CD4-positive, CD25-positive, alpha-beta regulatory T cell (primary cell): Measurements from ENCODE around the gene FAM181A. TPM values are rescaled to one million over a fixed set of nuclear protein-coding genes. Genes with fewer than 3 reads are reported as not detected.

Source experiments
- ATAC-seq, 2 donors: fragments of 150-1000 bp; cut with Tn5 transposase; one replicate each; pipeline ENCODE4 v1.10.0; 2021; ENCODE audit warnings: low read depth in 2 of 2, moderate number of reproducible peaks in 2 of 2, moderate library complexity in 1 of 2
- DNase-seq, 3 donors: peaks; one replicate each; pipeline versions ENCODE4 v3.0.0 to v3.0.0-alpha.2; 2012 to 2022; ENCODE audit warnings: mixed read lengths in 1 of 3
- H3K27ac ChIP-seq: one replicate; pipeline ENCODE4 v1.7.0; 2013; ENCODE audit warnings: mild to moderate bottlenecking, low read length; ENCODE audit not compliant: insufficient read depth, poor library complexity, severe bottlenecking
- H3K27me3 ChIP-seq: one replicate; pipeline ENCODE4 v1.7.0; 2013; ENCODE audit warnings: low read length; ENCODE audit not compliant: control insufficient read depth, insufficient read depth
- H3K36me3 ChIP-seq: one replicate; pipeline ENCODE4 v1.7.0; 2013; ENCODE audit warnings: mild to moderate bottlenecking, low read length, moderate library complexity; ENCODE audit not compliant: control insufficient read depth, insufficient read depth
- H3K4me1 ChIP-seq: 2 replicates; pipeline ENCODE4 v1.7.0; 2013; ENCODE audit warnings: mild to moderate bottlenecking, low read length; ENCODE audit not compliant: insufficient read depth, control insufficient read depth, poor library complexity, severe bottlenecking
- H3K4me3 ChIP-seq: one replicate; pipeline ENCODE4 v1.7.0; 2013; ENCODE audit warnings: low read depth, mild to moderate bottlenecking, low read length, moderate library complexity
- H3K9me3 ChIP-seq, 2 experiments: 1 replicate in 1 of 2; 2 replicates in 1 of 2; pipeline ENCODE4 v1.7.0; 2013; ENCODE audit warnings: low read length in 2 of 2, mild to moderate bottlenecking in 1 of 2, moderate library complexity in 1 of 2; ENCODE audit not compliant: control insufficient read depth in 2 of 2
- H3K27ac Mint-ChIP-seq, 3 donors: one replicate each; pipeline ENCODE4 v1.8.0; 2020 to 2022; ENCODE audit warnings: mild to moderate bottlenecking in 3 of 3, mixed read lengths in 3 of 3, moderate library complexity in 2 of 3
- H3K27me3 Mint-ChIP-seq: one replicate; pipeline ENCODE4 v1.8.0; 2022; ENCODE audit warnings: mild to moderate bottlenecking, mixed read lengths
- H3K36me3 Mint-ChIP-seq: one replicate; pipeline ENCODE4 v1.8.0; 2020; ENCODE audit warnings: mixed read lengths
- H3K4me1 Mint-ChIP-seq, 4 donors: one replicate each; pipeline ENCODE4 v1.8.0; 2020 to 2022; ENCODE audit warnings: mixed read lengths in 4 of 4, mild to moderate bottlenecking in 1 of 4
- H3K4me3 Mint-ChIP-seq, 4 donors: one replicate each; pipeline ENCODE4 v1.8.0; 2020 to 2022; ENCODE audit warnings: mild to moderate bottlenecking in 4 of 4, mixed read lengths in 4 of 4, moderate library complexity in 3 of 4
- H3K9me3 Mint-ChIP-seq, 7 donors: one replicate each; pipeline ENCODE4 v1.8.0; 2020 to 2022; ENCODE audit warnings: mixed read lengths in 7 of 7, mild to moderate bottlenecking in 3 of 7, moderate library complexity in 2 of 7
- polyA plus RNA-seq, 4 donors: library from polyadenylated mRNA; unstranded; fragments of 300-500 nt; fragmentation: Illumina TruSeq; gene quantifications; one replicate each; pipeline ENCODE4 v1.2.3, GENCODE V29; 2021
- total RNA-seq: library from RNA; stranded (reverse); gene quantifications from one replicate; pipeline ENCODE4 v1.2.3, GENCODE V29; 2022

FAM181A gene
- total and polyA plus RNA-seq, 5 donors from 2014 or later, result not detected

DNA sequence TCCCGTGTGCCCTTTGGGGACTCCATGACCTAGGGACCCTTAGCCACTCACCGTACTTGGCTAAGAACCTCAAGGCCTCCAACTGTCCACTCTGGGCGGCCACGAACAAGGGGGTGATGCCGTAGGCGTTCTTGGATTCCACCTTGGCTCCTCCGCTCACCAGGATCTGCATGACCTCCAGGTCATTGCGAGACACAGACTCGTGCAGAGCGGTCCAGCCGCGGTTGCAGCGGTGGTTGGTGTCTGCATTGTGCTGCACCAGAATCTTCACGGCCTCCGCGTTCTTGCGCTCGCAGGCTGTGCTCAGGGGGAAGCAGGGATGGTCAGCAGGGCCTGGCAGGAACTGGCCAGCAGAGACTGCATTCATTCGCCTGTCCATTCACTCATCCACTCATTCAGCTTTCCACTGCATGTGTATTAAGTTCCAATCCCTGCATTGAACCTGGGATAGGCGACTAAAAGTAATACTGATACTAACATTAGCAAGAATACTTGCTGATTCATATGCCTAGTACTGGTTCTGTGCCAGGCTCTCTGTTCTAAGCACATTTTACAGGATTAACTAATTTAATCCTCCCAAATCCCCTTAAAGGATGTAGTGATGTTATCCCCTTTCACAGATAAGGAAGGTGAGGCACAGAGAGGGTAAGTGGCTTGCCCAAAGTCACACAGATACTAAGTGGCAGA is 23.9 kb downstream of the FAM181A start:
- no peaks in the 10 kb centered on the region for H3K36me3 Mint-ChIP-seq
- H3K27ac Mint-ChIP-seq, result peak overlapping the region in 1 of 3 donors; percentile 20
- Histone ChIP-seq H3K36me3 (peaks cover 7% of the 10 kb centered on the region), H3K9me3 (no peaks in the 10 kb centered on the region), H3K4me3 (no peak overlapping the region), H3K27ac (no peak overlapping the region), H3K4me1 (peaks cover 31% of the 10 kb centered on the region), H3K27me3 (no peaks in the 10 kb centered on the region)
- no peak for ATAC-seq
- peak overlapping the region in 1 of 4 donors; percentile 15 for H3K4me3 Mint-ChIP-seq
- no peak for DNase-seq
- peaks cover 4 to 40% (median 24%) of the 10 kb centered on the region in 4 donors for H3K4me1 Mint-ChIP-seq
- no peaks in the 10 kb centered on the region for H3K9me3 Mint-ChIP-seq
- peaks cover 4% of the 10 kb centered on the region for H3K27me3 Mint-ChIP-seq

DNA sequence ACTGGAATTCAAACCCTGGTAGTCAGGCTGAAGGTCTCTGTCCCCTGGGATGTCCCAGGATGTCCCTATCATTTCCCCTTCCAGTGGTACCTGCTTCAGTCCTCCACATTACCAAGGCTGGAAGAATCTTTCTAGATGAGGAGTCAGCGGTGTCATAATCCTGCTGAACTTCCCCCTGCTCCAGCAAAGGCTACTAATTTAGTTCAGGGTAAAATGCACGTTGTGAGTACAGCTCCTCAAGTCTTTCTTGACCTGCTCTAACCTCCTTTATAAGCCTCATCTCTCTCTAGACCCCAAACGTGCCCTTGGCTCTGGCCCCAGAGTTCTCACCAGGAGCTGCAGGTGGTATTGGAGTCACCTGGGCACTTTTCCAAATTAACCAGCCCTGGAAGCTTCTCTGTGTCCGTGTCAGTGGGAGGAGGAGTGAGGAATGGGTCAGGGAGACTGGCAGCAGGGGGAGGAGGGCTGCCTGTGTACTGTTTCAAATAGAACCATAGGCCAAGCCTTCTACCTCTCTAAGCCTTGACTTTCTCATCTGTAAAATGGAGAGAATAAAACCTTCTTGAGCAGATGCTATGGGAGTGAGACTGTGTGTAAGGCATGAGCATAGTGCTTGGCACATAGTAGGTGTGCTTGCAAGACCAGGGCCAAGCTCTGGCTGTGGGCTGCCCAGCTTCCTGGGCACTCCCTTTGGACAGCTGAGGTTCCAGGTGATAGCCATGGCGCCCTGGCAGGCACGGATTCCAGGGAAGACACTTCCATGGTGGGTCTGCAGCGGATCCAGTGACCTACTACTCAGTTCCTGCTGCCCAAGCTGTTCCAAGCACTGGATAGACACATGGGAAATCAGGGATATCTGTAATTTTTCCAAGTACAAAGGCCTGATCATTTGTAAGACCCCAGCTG is 24.7 kb downstream of the FAM181A start:
- Histone ChIP-seq H3K36me3 (peaks cover 7% of the 10 kb centered on the region), H3K9me3 (no peaks in the 10 kb centered on the region), H3K4me3 (no peak overlapping the region), H3K27me3 (no peaks in the 10 kb centered on the region), H3K4me1 (peaks cover 39% of the 10 kb centered on the region), H3K27ac (no peak overlapping the region)
- Mint-ChIP-seq H3K36me3 (no peaks in the 10 kb centered on the region), H3K4me1 (peaks cover 4 to 48% (median 28%) of the 10 kb centered on the region in 4 donors), H3K9me3 (no peaks in the 10 kb centered on the region), H3K27ac (peak overlapping the region in 1 of 3 donors; percentile 20), H3K27me3 (peaks cover 4% of the 10 kb centered on the region), H3K4me3 (no peak overlapping the region)
- ATAC-seq (no peak), DNase-seq (no peak)

DNA sequence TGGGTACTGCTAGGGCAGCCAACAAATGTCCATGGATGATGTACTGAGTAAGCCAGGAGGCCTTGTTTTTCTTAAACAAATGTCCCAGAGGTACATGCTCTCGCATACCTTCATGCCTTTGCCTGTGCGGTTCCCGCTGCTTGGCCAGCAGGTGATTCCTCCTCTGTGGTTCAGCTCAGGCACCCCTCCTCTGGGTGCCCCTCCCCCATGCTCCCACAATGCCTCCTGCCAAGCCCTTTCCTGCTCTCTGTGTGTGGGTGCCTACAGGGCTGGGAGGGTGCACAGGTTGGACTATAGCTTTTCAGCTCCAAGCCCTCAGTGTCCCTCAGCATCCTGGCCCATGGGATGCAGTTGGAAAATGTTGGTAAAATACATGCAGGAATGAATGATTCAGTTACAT is 25.7 kb downstream of the FAM181A start:
- H3K27me3 ChIP-seq, result no peaks in the 10 kb centered on the region
- ATAC-seq (no peak), DNase-seq (no peak)
- Mint-ChIP-seq H3K9me3 (no peaks in the 10 kb centered on the region), H3K36me3 (no peaks in the 10 kb centered on the region), H3K27me3 (peaks cover 4% of the 10 kb centered on the region), H3K4me1 (peaks cover 4 to 57% (median 36%) of the 10 kb centered on the region in 4 donors), H3K4me3 (no peak overlapping the region), H3K27ac (peak overlapping the region in 1 of 3 donors; percentile 71)
- no peaks in the 10 kb centered on the region for H3K9me3 ChIP-seq
- peaks cover 7% of the 10 kb centered on the region for H3K36me3 ChIP-seq
- no peak overlapping the region for H3K4me3 ChIP-seq
- H3K27ac ChIP-seq, result no peak overlapping the region
- peaks cover 49% of the 10 kb centered on the region for H3K4me1 ChIP-seq

DNA sequence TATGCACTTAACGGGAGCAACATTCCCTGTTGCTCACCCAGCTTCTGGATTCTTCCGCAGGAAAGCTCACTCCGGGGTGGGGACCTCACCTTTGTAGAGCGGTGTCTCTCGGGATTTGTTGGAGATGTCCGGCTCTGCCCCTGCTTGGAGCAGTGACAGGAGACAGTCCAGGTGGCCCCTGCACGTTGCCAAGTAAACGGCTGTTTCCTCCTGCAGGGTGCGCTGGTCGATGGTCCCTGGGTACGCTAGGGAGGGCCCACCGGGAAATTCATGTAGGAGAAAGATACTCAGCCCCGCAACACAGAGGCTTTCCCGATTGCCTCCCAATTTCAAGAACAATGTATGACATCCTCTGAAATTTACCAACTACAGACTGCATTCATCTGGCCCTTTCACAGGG is 26.1 kb downstream of the FAM181A start:
- Histone ChIP-seq H3K36me3 (peaks cover 7% of the 10 kb centered on the region), H3K4me1 (peaks cover 53% of the 10 kb centered on the region), H3K9me3 (no peaks in the 10 kb centered on the region), H3K27me3 (no peaks in the 10 kb centered on the region), H3K27ac (no peak overlapping the region), H3K4me3 (peak overlapping the region; percentile 57)
- no peak for ATAC-seq
- Mint-ChIP-seq H3K36me3 (no peaks in the 10 kb centered on the region), H3K9me3 (no peaks in the 10 kb centered on the region), H3K4me3 (peak overlapping the region in 2 of 4 donors; percentile 19 to 38), H3K4me1 (peaks cover 4 to 62% (median 37%) of the 10 kb centered on the region in 4 donors), H3K27ac (no peak overlapping the region), H3K27me3 (peaks cover 4% of the 10 kb centered on the region)
- DNase-seq, result no peak

DNA sequence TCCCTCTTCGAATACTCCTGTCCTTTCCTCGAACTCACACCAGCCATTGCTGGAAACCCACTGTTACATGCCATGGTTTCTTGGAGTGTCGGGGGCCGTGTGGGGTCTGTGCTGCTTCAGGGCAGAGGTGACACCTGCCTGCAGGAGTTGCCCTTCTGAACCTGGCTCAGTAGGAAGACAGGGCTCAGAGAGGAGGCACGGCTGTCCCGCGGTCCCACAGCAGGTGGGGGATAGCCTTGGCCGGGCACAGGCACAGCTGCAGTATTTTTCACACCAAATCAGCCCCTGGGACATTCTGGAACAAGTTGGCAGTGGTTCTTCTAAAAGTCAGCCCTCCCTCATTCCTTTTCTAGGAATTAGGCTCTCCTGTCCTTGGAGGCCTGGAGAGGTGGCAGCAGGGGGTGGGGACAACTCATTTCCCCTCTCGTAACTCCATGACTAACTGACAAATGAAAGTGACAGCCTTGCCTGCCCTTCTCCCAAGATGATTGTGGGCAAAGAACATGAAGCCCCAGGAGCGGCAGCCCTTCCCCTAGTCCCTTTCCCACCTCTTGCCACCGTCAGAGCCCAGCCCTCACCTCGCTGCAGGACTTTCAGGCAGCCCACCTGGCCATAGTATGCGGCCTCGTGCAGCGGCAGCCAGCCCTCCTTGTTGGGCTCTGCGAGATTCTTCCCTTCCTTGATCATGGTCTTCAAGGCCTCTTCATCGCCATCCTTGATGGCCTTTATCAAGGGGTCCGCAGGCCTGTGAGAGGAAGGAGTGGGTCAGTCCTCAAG is 26.8 kb downstream of the FAM181A start:
- Mint-ChIP-seq H3K4me3 (peak overlapping the region; percentile 33 to 83 (median 64)), H3K4me1 (peaks cover 6 to 68% (median 40%) of the 10 kb centered on the region in 4 donors), H3K9me3 (no peaks in the 10 kb centered on the region), H3K36me3 (no peaks in the 10 kb centered on the region), H3K27me3 (peaks cover 4% of the 10 kb centered on the region), H3K27ac (peak overlapping the region in 2 of 3 donors; percentile 63 to 92)
- Histone ChIP-seq H3K9me3 (no peaks in the 10 kb centered on the region), H3K4me1 (peaks cover 60% of the 10 kb centered on the region), H3K4me3 (peak overlapping the region; percentile 77), H3K27ac (no peak overlapping the region), H3K27me3 (no peaks in the 10 kb centered on the region), H3K36me3 (peaks cover 7% of the 10 kb centered on the region)
- ATAC-seq, result no peak
- no peak for DNase-seq

DNA sequence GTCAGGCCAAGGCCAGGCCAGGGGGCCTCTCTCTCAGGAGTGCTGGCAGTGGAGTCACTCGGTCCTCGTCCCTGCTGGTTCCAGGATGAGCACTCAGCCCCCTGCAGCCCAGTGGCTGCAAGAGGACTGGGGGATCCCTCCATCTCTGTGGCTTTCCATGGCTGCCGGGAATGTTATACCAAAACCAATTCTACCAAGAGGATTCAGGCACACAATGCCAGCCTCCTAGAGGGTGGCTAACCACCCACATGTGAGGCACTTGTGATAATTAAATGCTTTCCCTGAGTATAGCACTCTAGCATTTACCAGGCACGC is 27.3 kb downstream of the FAM181A start:
- peak overlapping the region; percentile 77 for H3K4me3 ChIP-seq
- no peaks in the 10 kb centered on the region for H3K9me3 ChIP-seq
- DNase-seq, result no peak
- no peak for ATAC-seq
- H3K27ac ChIP-seq, result no peak overlapping the region
- Mint-ChIP-seq H3K27ac (peak overlapping the region; percentile 94 to 95 (median 95)), H3K27me3 (peaks cover 4% of the 10 kb centered on the region), H3K9me3 (no peaks in the 10 kb centered on the region), H3K36me3 (no peaks in the 10 kb centered on the region), H3K4me1 (peaks cover 11 to 74% (median 45%) of the 10 kb centered on the region in 4 donors), H3K4me3 (peak overlapping the region; percentile 78 to 92 (median 82))
- H3K4me1 ChIP-seq, result peaks cover 65% of the 10 kb centered on the region
- peaks cover 7% of the 10 kb centered on the region for H3K36me3 ChIP-seq
- H3K27me3 ChIP-seq, result no peaks in the 10 kb centered on the region
